ENCODE results near the gene ARID4B.

The ARID4B gene

GRCh38 chr1:235128456-235129328 lies 199.3 kb downstream of the ARID4B start, which contains the start of gene TOMM20:
Gene TOMM20, minus strand, starts transcription at chr1:235128837. Its CDS starts 122 bp downstream, at chr1:235128715.
- TF ChIP-seq CTCF (IDR thresholded peaks at IDR 0.05), result no peak
- peak within 1 kb of the TSS; percentile 77 for H3K27ac ChIP-seq

DNA sequence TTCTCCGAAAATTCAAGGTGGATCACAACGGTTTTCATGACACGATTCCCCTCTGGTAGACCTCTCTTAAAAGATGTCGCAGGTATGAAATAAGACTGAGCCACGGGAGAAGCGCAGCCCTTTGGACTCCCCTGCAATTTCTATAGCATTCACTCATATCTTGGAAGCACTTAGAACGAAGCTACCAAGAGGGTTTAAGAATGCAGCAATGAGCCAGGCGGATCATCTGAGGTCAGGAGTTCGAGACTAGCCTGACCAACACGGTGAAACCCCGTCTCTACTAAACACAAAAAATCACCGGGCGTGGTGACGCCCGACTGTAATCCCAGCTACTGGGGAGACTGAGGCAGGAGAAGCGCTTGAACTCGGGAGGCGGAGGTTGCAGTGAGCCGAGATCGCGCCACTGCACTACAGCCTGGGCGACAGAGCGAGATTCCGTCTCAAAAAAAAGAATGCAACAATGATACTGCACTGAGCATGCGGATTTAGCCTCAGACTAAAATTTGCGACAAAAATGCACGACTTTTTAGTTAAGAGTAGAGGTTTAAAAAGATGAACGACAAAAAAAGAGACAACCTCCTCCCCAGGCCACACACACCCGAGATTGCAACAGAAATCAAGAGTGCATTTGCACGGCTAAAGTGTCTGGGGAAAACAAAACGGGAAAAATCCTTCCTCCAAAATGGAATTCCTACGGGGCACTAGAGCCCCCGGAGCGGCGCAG lies 200.1 kb downstream of the ARID4B start:
- peak overlapping the region; percentile 77 for H3K27ac ChIP-seq

DNA sequence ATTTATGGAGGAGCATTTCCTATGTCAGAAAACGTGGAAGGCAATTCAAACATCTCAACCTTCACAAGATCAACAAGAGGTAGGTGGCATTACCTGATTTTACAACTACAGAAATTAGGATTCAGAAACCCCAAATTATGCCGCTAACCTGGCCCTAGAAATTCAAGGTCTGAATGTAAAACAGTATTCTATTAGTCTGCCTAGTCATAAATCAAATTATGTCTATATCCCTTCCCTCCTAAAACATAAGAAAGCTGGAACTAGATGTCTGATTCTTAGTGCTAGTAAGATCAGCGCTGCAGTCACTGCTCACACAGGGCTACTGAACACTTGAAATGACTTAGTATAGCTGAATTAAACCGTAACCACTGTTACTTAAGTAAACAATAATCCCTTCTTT lies 200.8 kb downstream of the ARID4B start:
- TF ChIP-seq CTCF (IDR thresholded peaks at IDR 0.05) (no peak), ZFX (IDR thresholded peaks at IDR 0.05; ENCODE audit: borderline replicate concordance) (no peak)
- H3K27ac ChIP-seq, result peak overlapping the region; percentile 77; the same call in 1 of the 2 replicates

More for the DNA sequence above, 200.1 kb downstream of the ARID4B start:
- TF ChIP-seq ZFX (IDR thresholded peaks at IDR 0.05; ENCODE audit: borderline replicate concordance), result no peak
- no peak for TF ChIP-seq CTCF (IDR thresholded peaks at IDR 0.05)

DNA sequence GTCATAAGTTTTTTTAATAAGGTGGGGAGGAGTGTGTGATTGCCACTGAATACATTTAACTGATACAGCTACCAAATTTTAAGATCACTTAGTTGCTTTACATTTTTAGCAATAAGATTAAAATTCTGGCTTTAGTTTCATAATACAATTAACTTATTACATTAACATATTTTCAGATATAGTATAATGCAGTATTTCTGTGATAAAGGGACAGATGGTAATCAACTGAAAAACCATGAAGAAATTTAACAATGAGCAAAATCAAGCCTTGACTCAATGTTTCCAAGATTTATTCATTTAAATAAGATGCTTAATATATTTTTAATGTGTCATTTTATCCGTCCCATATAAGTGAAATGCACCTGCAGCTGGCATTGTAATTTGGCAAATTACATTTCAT lies 203.3 kb downstream of the ARID4B start:
- TF ChIP-seq ZFX (IDR thresholded peaks at IDR 0.05; ENCODE audit: borderline replicate concordance) (no peak), CTCF (IDR thresholded peaks at IDR 0.05) (no peak)
- no peak overlapping the region for H3K27ac ChIP-seq

- TF ChIP-seq CTCF (IDR thresholded peaks at IDR 0.05) (no peak), ZFX (IDR thresholded peaks at IDR 0.05; ENCODE audit: borderline replicate concordance) (no peak)
- no peak overlapping the region for H3K27ac ChIP-seq
These were observed 203.9 kb downstream of the ARID4B start for GRCh38 chr1:235124111-235124510.

GRCh38 chr1:235122348-235122747 lies 205.6 kb downstream of the ARID4B start:
- no peak overlapping the region for H3K27ac ChIP-seq
- no peak for TF ChIP-seq ZFX (IDR thresholded peaks at IDR 0.05; ENCODE audit: borderline replicate concordance)
- no peak for TF ChIP-seq CTCF (IDR thresholded peaks at IDR 0.05)
